Stimulated activated CD4-positive, alpha-beta T cell treated with anti-CD3 and anti-CD28 coated beads, Interleukin-12 subunit alpha, Interleukin-12 subunit beta, amount 100 ng/mL, for 4 hours (primary cell): ENCODE data around the gene TMEM204.
"Not testable (repeated sequence)": the region's sequence is repeated elsewhere in the genome, so short reads cannot be mapped to it uniquely, and the experiment has no call there.

Experiments
- DNase-seq: peaks from one replicate; pipeline ENCODE4 v3.0.0-alpha.2; 2020

The TMEM204 gene

GRCh38 chr16:1561266-1561665 lies 27.8 kb downstream of the TMEM204 start:
- DNase-seq: no peak

- no peak for DNase-seq
These were observed 28.4 kb downstream of the TMEM204 start for GRCh38 chr16:1561836-1562235.

DNA sequence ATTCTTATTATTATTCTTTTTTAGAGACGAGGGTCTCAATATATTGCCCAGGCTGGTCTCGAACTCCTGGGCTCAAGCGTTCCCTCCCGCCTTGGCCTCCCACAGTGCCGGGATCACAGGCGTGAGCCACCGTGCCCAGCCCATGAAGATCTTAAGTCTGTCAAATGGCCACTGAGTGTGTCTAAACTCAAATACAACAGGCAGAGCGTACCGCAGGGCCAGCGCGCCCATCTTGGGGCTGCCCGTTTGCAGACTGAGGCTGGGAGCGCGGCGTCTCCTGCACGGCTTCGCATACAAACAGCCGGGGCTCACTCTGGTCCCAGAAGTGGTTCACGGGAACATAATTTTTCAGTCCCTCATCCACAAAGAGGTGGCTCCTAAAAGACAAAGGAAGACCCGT lies 30.3 kb downstream of the TMEM204 start:
- no peak for DNase-seq

GRCh38 chr16:1564325-1564724 lies 30.9 kb downstream of the TMEM204 start:
- DNase-seq: no peak

DNA sequence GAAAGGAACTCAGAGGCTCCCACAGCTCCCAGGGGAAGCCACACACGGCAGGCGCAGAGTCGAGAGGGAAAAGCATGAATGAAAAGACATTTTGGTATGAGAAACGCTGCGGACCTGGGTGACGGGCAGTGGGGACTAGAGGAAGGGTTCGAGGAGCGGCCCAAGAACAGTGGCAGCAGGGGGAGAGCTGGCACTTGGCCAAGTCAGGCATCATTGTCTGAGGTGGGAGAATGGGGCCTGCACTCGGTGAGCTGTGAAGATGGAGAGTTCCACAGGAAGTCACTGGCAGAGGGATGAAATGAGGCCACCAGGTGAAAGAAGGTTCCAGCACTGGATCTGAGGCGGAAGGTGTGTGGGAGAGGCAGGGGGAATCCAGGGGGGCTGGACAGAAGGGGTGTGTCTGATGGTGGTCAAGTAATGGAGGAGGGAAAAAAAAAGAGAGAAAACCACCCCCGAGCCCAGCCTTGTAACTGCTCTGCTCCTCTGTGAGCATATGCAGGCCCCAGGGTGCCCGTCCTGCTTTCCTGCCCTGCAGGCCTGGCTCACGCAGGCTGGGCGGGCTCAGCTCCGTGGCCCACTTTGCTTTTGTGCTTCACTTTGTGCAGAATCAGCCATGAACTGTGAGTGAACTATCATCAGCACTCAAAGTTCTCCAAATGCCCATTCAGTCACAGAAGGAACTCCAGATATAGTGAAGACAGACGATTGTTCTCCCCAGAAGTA lies 31.8 kb downstream of the TMEM204 start:
- no peak for DNase-seq

DNA sequence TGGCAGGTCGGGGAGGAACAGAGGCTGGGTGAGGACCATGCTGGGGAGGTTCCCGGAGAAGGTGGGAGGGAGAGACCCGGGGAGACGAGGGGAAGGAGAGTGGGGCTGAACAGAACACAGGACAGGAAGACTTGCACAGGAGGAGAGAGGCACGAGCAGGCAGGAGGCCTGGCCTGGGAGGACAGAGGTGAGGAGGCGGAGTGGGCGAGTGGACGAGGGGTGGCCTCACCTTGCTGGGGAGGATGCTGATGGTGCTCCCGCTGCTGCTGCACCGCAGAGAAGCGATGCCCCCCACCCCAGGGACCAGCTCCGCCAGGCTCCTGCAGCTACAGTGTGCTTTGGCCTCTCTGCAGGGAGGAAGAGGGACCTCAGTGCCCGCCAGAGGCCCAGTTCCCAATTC lies 34.5 kb downstream of the TMEM204 start:
- no peak for DNase-seq

DNA sequence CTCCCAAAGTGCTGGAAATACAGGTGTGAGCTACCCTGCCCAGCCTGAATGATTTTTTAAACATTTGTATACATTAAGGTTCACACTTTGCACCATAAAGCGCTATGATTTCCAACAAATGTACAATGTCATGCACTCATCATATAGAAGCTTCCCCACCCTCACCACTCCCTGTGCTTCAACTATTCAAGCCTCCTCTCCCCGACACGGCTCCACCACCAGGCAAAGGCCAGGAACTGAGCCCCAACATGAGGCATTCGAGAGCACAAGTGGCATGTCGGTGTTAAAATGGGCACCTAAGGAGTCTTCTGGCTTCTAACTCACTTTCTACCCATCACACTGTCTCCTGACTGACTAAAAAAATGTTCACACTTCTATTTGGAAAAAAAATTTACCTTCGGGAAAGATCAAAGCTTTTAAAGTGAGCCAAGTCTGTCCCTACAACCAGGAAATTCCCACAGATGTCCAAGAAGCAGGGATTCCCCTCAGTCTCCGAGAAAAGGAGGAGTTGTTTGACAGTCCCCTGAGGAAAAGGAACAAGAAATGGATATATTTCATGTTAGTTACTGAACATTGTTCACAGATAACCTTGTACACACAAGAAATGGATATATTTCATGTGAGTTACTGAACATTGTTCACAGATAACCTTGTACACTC lies 37.7 kb downstream of the TMEM204 start:
- no peak for DNase-seq

DNA sequence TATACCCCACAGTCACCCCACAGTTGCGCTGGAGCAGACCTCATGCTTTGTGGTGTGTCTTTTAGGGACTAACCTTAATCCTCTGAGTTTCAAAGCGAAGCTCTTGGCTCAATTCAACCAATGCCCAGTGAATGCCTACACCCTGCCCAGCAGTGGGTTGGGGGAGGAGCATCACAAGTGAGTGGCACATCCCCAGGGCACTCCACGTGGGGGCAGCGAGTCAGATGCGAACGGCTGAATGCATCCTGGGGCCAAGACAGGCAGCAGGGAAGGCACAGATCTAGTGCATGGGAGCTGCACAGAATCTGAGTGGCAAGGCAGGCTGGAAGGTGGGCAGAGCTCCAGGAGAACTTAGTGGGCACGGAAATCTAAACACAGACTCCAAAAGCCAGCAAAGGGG lies 39.2 kb downstream of the TMEM204 start:
- no peak for DNase-seq

DNA sequence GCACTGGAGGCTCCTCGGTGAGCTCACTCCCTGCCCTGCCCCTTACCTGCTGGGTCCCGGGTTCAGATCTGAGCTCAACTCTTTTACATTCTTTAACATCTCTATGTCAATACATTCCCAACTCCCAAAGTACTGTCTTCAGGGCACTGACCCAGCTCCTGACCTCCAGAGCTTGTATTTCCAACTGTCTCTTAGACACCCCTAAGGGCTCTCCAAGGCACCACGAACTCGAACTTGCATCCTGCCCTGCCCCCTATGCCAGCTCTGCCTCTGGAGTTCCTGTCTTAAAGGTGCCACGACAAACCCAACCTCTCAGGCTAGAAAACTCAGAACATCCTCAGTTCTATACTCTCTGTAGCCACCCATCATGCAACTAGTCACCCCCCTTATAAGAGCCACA lies 39.8 kb downstream of the TMEM204 start:
- DNase-seq: no peak

- no peak for DNase-seq
These were observed 42.1 kb downstream of the TMEM204 start for GRCh38 chr16:1575578-1575977.

- no peak for DNase-seq
These were observed 45.7 kb downstream of the TMEM204 start for GRCh38 chr16:1579214-1579613.

DNA sequence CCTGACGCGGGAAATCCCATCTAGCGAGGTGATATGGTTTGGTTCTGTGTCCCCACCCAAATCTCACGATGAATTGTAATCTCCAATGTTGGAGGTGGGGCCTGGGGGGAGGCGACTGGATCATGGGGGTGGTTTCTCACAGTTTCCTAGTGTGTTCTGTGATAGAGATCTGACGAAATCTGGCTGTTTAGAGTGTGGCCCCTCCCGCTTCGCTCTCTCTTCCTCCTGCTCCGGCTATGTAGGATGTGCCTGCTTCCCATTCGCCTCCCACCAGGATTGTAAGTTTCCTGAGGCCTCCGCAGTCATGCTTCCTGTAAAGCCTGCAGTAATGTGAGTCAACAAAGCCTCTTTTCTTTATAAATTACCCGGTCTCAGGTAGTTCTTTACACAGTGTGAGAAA lies 46.8 kb downstream of the TMEM204 start:
- DNase-seq: no peak

DNA sequence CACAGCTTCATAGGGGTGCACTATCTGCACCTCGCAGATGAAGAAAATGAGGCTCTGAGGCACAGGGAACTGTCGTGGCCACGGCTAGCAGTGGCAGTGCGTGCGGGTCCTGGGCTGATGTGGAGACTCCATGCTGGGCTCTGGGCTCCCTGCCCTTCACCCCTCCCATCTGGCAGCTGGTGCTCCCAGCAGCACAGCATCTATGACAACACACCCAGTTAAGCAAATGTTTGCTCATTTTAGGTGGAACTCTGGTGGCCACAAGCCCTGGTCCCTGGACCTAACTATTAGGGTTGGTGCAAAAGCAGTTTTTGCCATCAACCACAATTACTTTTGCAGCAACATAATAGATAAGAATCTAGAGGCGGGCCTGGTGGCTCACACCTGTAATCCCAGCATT lies 47.5 kb downstream of the TMEM204 start:
- no peak for DNase-seq

GRCh38 chr16:1581804-1582203 lies 48.3 kb downstream of the TMEM204 start:
- no peak for DNase-seq

- no peak for DNase-seq
These were observed 49.7 kb downstream of the TMEM204 start for GRCh38 chr16:1583180-1583579.

DNA sequence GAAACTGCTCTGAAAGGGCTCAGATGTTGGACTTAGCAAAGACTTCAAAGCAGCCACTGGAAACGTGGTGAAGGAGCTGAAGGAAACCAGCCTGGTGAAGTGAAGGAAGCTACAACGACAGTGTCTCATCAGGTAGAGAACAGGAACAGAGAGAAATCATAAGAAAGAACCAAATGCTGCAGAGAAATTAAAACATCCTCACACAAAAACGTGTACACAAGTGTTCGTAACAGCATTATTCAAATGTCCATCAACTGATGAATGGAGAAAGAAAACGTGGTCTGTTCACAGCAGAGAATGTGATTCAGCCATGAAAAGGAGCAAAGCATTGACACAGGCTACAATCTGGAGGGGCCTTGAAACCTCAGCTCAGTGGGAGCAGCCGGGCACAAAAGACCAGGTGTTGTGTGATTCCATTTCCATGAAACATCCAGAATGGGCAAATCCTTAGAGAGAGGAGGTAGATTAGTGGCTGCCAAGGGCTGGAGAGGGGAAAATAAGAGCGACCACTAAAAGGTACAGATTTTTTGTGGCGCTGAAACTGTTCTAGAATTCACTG lies 51.5 kb downstream of the TMEM204 start:
- DNase-seq: no peak

DNA sequence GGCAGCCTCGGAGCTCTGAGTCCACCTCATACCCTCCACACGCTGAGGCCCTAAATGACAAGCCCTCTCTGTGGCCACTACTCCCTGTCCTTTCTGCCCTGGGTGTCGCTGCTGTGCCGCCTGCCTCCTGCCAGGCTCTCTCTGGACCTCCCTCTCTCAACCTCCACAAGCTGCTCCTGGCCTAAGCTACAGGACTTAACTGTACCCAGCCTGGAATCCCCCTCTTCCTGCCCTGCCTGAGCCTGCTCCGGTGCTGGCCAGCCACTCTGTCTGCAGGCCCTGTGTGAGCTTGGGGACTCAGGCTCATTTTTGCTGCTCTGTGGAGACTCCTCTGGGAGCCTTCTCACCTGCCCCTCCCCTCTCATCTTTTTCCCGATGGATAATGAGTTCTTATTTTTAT lies 56.9 kb downstream of the TMEM204 start:
- DNase-seq: no peak

- no peak for DNase-seq
These were observed 57.7 kb downstream of the TMEM204 start for GRCh38 chr16:1590930-1591705.

DNA sequence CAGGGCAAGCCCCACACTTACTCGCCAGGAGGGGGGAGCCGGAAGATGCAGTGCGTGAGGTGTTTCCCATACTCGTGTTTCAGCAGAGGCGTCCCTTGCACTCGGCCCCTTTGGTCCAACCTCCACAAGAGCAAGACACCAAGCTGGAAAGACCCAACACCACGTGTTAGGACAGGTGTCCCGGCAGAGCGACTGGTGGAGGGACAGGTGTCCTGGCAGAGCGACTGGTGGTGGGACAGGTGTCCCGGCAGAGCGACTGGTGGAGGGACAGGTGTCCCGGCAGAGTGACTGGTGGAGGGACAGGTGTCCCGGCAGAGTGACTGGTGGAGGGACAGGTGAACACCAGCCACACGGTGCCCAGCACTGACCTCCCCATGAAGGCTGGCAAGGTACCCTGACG lies 59.0 kb downstream of the TMEM204 start:
- DNase-seq: no peak

GRCh38 chr16:1595511-1595910 lies 62.0 kb downstream of the TMEM204 start:
- DNase-seq: not testable (repeated sequence)

GRCh38 chr16:1596516-1596915 lies 63.0 kb downstream of the TMEM204 start:
- no peak for DNase-seq

DNA sequence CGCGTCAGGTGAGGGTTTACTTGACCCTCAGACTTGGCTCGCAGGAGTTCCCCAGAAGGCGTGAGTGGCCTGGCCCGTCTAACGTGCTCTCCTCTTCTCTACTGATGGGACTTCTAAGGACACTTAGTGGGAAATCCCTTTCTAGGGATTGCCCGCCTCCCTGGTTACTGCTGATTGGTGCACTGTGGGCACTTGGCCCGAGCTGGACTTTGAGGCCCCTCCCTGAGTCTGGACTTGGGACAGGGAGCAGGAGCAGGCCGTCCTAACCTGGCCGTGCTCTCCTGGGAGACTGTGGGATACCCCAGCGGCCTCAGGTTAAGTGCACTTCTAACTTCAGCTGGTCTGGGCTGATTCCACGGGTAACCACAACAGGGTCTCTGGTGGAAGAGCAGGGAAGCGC lies 63.7 kb downstream of the TMEM204 start:
- DNase-seq: no peak

DNA sequence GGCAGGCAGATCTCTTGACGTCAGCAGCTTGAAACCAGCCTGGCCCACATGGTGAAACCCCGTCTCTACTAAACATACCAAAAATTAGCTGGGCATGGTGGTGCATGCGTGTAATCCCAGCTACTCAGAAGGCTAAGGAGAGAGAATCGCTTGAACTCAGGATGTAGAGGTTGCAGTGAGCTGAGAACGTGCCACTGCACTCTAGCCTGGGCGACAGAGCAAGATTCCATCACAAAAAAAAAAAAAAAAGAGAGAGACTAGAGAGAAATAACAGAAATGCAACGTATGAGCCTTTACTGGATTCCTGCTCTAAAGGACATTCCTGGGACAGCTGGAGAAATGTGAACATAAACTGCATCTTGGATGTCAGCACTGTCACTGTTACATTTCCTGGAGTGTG lies 67.6 kb downstream of the TMEM204 start:
- no peak for DNase-seq

- DNase-seq: no peak
These were observed 68.0 kb downstream of the TMEM204 start for GRCh38 chr16:1601489-1601888.
